NOMO-1 treated with dmso at 0.1 percent for 144 hours (cell line): ENCODE data around the gene ITGA2B.

Experiments
- DNase-seq: peaks from one replicate; lab custom pipeline; 2025; ENCODE audit not compliant: unreplicated experiment; lab: John Stamatoyannopoulos, UW

Gene ITGA2B

GRCh38 chr17:44389281-44389680, at the start of gene ITGA2B:
Gene ITGA2B (minus strand): TSS chr17:44389649. CDS start chr17:44389473, 176 bp downstream.
- DNase-seq, result no peak

- no peak for DNase-seq
Observed at GRCh38 chr17:44439168-44439567, 49.7 kb upstream of the ITGA2B start.

GRCh38 chr17:44438636-44439035, 49.2 kb upstream of the ITGA2B start:
- no peak for DNase-seq

- no peak for DNase-seq
Observed at GRCh38 chr17:44436336-44436735, 46.9 kb upstream of the ITGA2B start.

GRCh38 chr17:44432254-44433157, 43.1 kb upstream of the ITGA2B start:
- no peak for DNase-seq

- DNase-seq, result no peak
Observed at GRCh38 chr17:44424828-44425461, 35.5 kb upstream of the ITGA2B start.

GRCh38 chr17:44417553-44417952, 28.1 kb upstream of the ITGA2B start:
- no peak for DNase-seq

GRCh38 chr17:44416558-44417289, 27.3 kb upstream of the ITGA2B start:
- no peak for DNase-seq

GRCh38 chr17:44414394-44415155, 25.1 kb upstream of the ITGA2B start:
- no peak for DNase-seq

GRCh38 chr17:44409309-44410028, 20.0 kb upstream of the ITGA2B start:
- DNase-seq, result no peak

GRCh38 chr17:44408786-44409185, 19.3 kb upstream of the ITGA2B start:
- no peak for DNase-seq

- DNase-seq, result no peak
Observed at GRCh38 chr17:44402564-44403172, 13.2 kb upstream of the ITGA2B start.

- no peak for DNase-seq
Observed at GRCh38 chr17:44400226-44400847, 10.9 kb upstream of the ITGA2B start.

GRCh38 chr17:44398692-44399691, 9.5 kb upstream of the ITGA2B start:
- DNase-seq, result no peak

GRCh38 chr17:44397479-44398440, 8.3 kb upstream of the ITGA2B start:
- no peak for DNase-seq

- no peak for DNase-seq
Observed at GRCh38 chr17:44396946-44397345, 7.5 kb upstream of the ITGA2B start.

GRCh38 chr17:44394833-44395232, 5.4 kb upstream of the ITGA2B start:
- no peak for DNase-seq
